ENCODE measurements around the gene OR52E6. TPM values are rescaled to one million over a fixed set of nuclear protein-coding genes. Genes with fewer than 3 reads are reported as not detected.

The OR52E6 gene
- total and polyA plus RNA-seq, 4 donors = not detected

DNA sequence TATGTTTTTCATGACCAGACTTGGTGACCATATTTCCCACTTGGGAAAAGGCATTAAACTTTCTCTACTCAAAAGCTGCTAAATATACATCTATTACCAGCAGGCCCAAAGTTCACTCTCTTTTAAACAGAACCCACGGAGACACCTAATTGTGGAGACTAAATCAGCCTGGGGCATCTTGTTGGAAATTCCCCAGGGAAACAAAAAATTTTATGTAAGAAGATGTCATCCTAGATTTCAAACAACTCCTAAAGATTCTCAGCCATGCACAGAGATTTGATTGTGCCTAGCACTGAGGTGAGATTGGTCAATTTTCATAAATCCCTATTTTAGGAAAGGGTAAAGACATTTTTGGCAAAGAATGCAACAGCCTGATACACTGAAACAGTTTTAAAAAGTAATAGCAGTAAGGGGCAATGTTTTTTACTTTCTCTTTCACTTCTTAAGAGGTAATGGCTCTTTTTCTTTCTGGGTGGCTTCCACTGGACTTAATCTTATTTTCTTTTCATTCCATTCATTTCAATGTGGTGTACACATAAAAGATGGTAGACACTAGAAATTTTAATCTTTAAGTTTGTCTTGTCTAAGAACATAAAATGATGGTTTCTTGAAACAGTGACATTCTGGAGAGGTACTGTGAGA lies 23.3 kb downstream of the OR52E6 start:
- Histone ChIP-seq H3K9me3 (ENCODE audit: control insufficient read depth in 4 of 4, insufficient read depth in 3 of 4, low read length in 3 of 4) (peaks cover 0 to 3% (median 0%) of the 10 kb centered on the region in 4 donors), H3K4me1 (ENCODE audit: control insufficient read depth in 5 of 5, insufficient read depth in 5 of 5, low read length in 5 of 5) (no peaks in the 10 kb centered on the region), H3K4me3 (no peak overlapping the region), H3K27ac (ENCODE audit: low read depth in 1 of 2, low read length in 1 of 2) (no peak overlapping the region), H3K27me3 (ENCODE audit: control insufficient read depth in 3 of 3, insufficient read depth in 3 of 3, low read length in 2 of 3) (no peaks in the 10 kb centered on the region), H3K36me3 (ENCODE audit: control insufficient read depth in 4 of 4, insufficient read depth in 4 of 4, low read length in 4 of 4) (no peaks in the 10 kb centered on the region), H3K9ac (ENCODE audit: insufficient read depth in 1 of 2, low read length in 2 of 2) (no peak overlapping the region)
- ATAC-seq (ENCODE audit: insufficient read depth, low FRiP score) = no peak
- TF ChIP-seq, protein P1, sequence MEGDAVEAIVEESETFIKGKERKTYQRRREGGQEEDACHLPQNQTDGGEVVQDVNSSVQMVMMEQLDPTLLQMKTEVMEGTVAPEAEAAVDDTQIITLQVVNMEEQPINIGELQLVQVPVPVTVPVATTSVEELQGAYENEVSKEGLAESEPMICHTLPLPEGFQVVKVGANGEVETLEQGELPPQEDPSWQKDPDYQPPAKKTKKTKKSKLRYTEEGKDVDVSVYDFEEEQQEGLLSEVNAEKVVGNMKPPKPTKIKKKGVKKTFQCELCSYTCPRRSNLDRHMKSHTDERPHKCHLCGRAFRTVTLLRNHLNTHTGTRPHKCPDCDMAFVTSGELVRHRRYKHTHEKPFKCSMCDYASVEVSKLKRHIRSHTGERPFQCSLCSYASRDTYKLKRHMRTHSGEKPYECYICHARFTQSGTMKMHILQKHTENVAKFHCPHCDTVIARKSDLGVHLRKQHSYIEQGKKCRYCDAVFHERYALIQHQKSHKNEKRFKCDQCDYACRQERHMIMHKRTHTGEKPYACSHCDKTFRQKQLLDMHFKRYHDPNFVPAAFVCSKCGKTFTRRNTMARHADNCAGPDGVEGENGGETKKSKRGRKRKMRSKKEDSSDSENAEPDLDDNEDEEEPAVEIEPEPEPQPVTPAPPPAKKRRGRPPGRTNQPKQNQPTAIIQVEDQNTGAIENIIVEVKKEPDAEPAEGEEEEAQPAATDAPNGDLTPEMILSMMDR (IDR thresholded peaks at IDR 0.05; ENCODE audit: control extremely low read depth, extremely low read depth) = no peak
- DNase-seq = no peak
- 31 to 64% methylated on average over 1 of the region's 1 CpG for WGBS, 2 donors

DNA sequence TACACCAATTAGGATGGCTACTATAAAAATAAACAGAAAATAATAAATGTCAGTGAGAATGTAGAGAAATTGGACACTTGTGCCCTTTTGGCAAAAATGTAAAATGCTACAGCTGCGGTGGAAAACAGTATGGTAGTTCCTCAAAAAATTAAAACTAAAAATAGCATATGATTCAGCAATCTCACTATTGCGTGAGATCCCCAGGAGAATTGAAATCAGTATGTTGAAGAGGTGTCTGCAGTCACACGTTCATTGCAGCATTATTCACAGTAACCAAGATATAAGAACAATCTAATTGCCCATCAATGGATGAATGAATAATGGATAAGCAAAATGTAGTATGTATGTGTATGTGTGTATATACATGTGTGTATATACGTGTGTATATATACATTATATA lies 26.2 kb downstream of the OR52E6 start:
- Histone ChIP-seq H3K9ac (ENCODE audit: insufficient read depth in 1 of 2, low read length in 2 of 2) (no peak overlapping the region), H3K4me1 (ENCODE audit: control insufficient read depth in 5 of 5, insufficient read depth in 5 of 5, low read length in 5 of 5) (no peaks in the 10 kb centered on the region), H3K27me3 (ENCODE audit: control insufficient read depth in 3 of 3, insufficient read depth in 3 of 3, low read length in 2 of 3) (no peaks in the 10 kb centered on the region), H3K27ac (ENCODE audit: low read depth in 1 of 2, low read length in 1 of 2) (no peak overlapping the region), H3K9me3 (ENCODE audit: control insufficient read depth in 4 of 4, insufficient read depth in 3 of 4, low read length in 3 of 4) (peaks cover 0 to 3% (median 0%) of the 10 kb centered on the region in 4 donors), H3K4me3 (no peak overlapping the region), H3K36me3 (ENCODE audit: control insufficient read depth in 4 of 4, insufficient read depth in 4 of 4, low read length in 4 of 4) (no peaks in the 10 kb centered on the region)
- WGBS, 2 donors = 30 to 49% methylated on average over 4 of the region's 4 CpGs
- no peak for ATAC-seq (ENCODE audit: insufficient read depth, low FRiP score)
- TF ChIP-seq, protein P1 (IDR thresholded peaks at IDR 0.05; ENCODE audit: control extremely low read depth, extremely low read depth) = no peak
- no peak for DNase-seq

DNA sequence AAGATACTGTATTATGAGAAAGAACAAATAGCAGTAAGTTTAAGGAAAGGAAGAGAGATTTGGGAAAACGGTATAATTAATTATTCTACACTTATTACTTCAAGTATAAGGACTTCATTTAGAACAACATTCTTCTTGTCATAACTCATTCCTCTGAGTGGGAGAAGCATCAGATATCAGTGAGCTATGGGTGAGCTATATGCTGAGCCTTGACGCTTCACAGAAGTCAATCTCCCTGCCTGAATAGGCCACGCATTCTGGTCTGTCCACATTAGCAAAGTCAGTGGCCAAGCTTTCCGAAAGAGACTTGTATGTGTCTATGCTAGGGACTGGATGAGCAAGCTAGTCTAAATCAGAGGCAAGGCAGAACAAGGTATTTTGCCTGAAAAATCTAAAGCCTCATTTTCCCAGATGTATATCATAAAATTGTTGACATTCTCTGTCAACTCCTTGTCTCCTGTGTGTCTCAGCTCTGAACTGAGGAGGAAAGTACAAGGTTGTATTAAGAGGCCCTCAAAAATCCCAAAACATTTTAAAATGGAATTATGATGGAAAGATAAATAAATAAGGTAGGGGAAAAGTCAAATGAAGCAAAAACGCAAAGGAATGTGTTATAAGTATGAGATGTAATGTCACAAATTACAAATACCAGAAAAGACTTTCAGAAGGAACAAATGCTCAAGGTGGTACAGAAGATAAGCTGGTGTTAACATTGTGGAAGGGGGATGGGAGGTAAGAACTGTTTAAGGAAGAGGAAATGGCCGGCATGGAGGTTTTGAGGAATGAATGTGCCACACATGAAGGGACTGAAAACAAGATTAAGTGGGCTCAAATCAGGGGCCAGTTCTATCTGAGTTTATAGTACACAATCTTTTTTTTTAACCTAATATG lies 31.5 kb downstream of the OR52E6 start:
- WGBS, 2 donors = 71 to 76% methylated on average over 6 of the region's 6 CpGs
- ATAC-seq (ENCODE audit: insufficient read depth, low FRiP score) (no peak), DNase-seq (no peak)
- no peak overlapping the region for H3K4me3 ChIP-seq
- H3K36me3 ChIP-seq (ENCODE audit: control insufficient read depth in 4 of 4, insufficient read depth in 4 of 4, low read length in 4 of 4) = no peaks in the 10 kb centered on the region
- TF ChIP-seq, protein P1 (IDR thresholded peaks at IDR 0.05; ENCODE audit: control extremely low read depth, extremely low read depth) = no peak
- no peak overlapping the region for H3K9ac ChIP-seq (ENCODE audit: insufficient read depth in 1 of 2, low read length in 2 of 2)
- no peak overlapping the region for H3K27ac ChIP-seq (ENCODE audit: low read depth in 1 of 2, low read length in 1 of 2)
- peaks cover 0 to 5% (median 0%) of the 10 kb centered on the region in 5 donors for H3K4me1 ChIP-seq (ENCODE audit: control insufficient read depth in 5 of 5, insufficient read depth in 5 of 5, low read length in 5 of 5)
- H3K27me3 ChIP-seq (ENCODE audit: control insufficient read depth in 3 of 3, insufficient read depth in 3 of 3, low read length in 2 of 3) = no peaks in the 10 kb centered on the region
- H3K9me3 ChIP-seq (ENCODE audit: control insufficient read depth in 4 of 4, insufficient read depth in 3 of 4, low read length in 3 of 4) = peaks cover 0 to 3% (median under 1%) of the 10 kb centered on the region in 4 donors

Data from lung (tissue), 12 donors.